ENCODE results near the gene REELD1.
A peak's percentile ranks its signal among the peaks of the same experiment; 100 is the strongest.

REELD1 gene

GRCh38 chr4:146243141-146243882 lies 29.0 kb downstream of the REELD1 start:
- Mint-ChIP-seq H3K36me3 (ENCODE audit: low read depth) (no peaks in the 10 kb centered on the region), H3K9me3 (no peaks in the 10 kb centered on the region), H3K27ac (no peak overlapping the region), H3K4me1 (ENCODE audit: low read depth) (peaks cover 8% of the 10 kb centered on the region), H3K27me3 (ENCODE audit: low read depth) (peaks cover 2% of the 10 kb centered on the region), H3K4me3 (peak overlapping the region; percentile 57)
- DNase-seq (ENCODE audit: low spot score): peak; percentile 82

- Mint-ChIP-seq H3K4me3 (peak overlapping the region; percentile 57), H3K27me3 (ENCODE audit: low read depth) (peaks cover 2% of the 10 kb centered on the region), H3K36me3 (ENCODE audit: low read depth) (no peaks in the 10 kb centered on the region), H3K4me1 (ENCODE audit: low read depth) (peaks cover 8% of the 10 kb centered on the region), H3K27ac (no peak overlapping the region), H3K9me3 (no peaks in the 10 kb centered on the region)
- DNase-seq (ENCODE audit: low spot score): no peak
Observed at GRCh38 chr4:146243883-146244277, 29.5 kb downstream of the REELD1 start.

GRCh38 chr4:146244496-146244895 lies 30.2 kb downstream of the REELD1 start:
- peaks cover 8% of the 10 kb centered on the region for H3K4me1 Mint-ChIP-seq (ENCODE audit: low read depth)
- H3K27ac Mint-ChIP-seq: no peak overlapping the region

GRCh38 chr4:146245246-146245645 lies 30.9 kb downstream of the REELD1 start:
- H3K36me3 Mint-ChIP-seq (ENCODE audit: low read depth): no peaks in the 10 kb centered on the region
- H3K9me3 Mint-ChIP-seq: no peaks in the 10 kb centered on the region
- peaks cover 8% of the 10 kb centered on the region for H3K4me1 Mint-ChIP-seq (ENCODE audit: low read depth)
- H3K4me3 Mint-ChIP-seq: no peak overlapping the region
- H3K27ac Mint-ChIP-seq: no peak overlapping the region
- no peak for DNase-seq (ENCODE audit: low spot score)
- H3K27me3 Mint-ChIP-seq (ENCODE audit: low read depth): peaks cover 2% of the 10 kb centered on the region

More at GRCh38 chr4:146244496-146244895, 30.2 kb downstream of the REELD1 start:
- no peak for DNase-seq (ENCODE audit: low spot score)
- Mint-ChIP-seq H3K36me3 (ENCODE audit: low read depth) (no peaks in the 10 kb centered on the region), H3K9me3 (no peaks in the 10 kb centered on the region), H3K27me3 (ENCODE audit: low read depth) (peaks cover 2% of the 10 kb centered on the region), H3K4me3 (no peak overlapping the region)

GRCh38 chr4:146245850-146246249 lies 31.5 kb downstream of the REELD1 start:
- H3K4me3 Mint-ChIP-seq: no peak overlapping the region
- H3K4me1 Mint-ChIP-seq (ENCODE audit: low read depth): peaks cover 8% of the 10 kb centered on the region
- no peak overlapping the region for H3K27ac Mint-ChIP-seq
- peaks cover 2% of the 10 kb centered on the region for H3K27me3 Mint-ChIP-seq (ENCODE audit: low read depth)
- H3K9me3 Mint-ChIP-seq: no peaks in the 10 kb centered on the region
- DNase-seq (ENCODE audit: low spot score): peak; percentile 39
- no peaks in the 10 kb centered on the region for H3K36me3 Mint-ChIP-seq (ENCODE audit: low read depth)

- no peak overlapping the region for H3K4me3 Mint-ChIP-seq
- H3K4me1 Mint-ChIP-seq (ENCODE audit: low read depth): peaks cover 8% of the 10 kb centered on the region
- DNase-seq (ENCODE audit: low spot score): no peak
- no peaks in the 10 kb centered on the region for H3K9me3 Mint-ChIP-seq
- H3K27me3 Mint-ChIP-seq (ENCODE audit: low read depth): peaks cover 2% of the 10 kb centered on the region
- H3K27ac Mint-ChIP-seq: no peak overlapping the region
- no peaks in the 10 kb centered on the region for H3K36me3 Mint-ChIP-seq (ENCODE audit: low read depth)
Observed at GRCh38 chr4:146246381-146246780, 32.0 kb downstream of the REELD1 start.

GRCh38 chr4:146247356-146247755 lies 33.0 kb downstream of the REELD1 start:
- Mint-ChIP-seq H3K27me3 (ENCODE audit: low read depth) (no peaks in the 10 kb centered on the region), H3K9me3 (no peaks in the 10 kb centered on the region), H3K4me1 (ENCODE audit: low read depth) (peaks cover 5% of the 10 kb centered on the region), H3K4me3 (no peak overlapping the region), H3K27ac (no peak overlapping the region), H3K36me3 (ENCODE audit: low read depth) (no peaks in the 10 kb centered on the region)
- no peak for DNase-seq (ENCODE audit: low spot score)

- no peaks in the 10 kb centered on the region for H3K4me1 Mint-ChIP-seq (ENCODE audit: low read depth)
Observed at GRCh38 chr4:146252969-146253611, 38.8 kb downstream of the REELD1 start.

GRCh38 chr4:146255463-146255862 lies 41.1 kb downstream of the REELD1 start:
- H3K9me3 Mint-ChIP-seq: no peaks in the 10 kb centered on the region
- H3K27ac Mint-ChIP-seq: no peak overlapping the region
- no peaks in the 10 kb centered on the region for H3K4me1 Mint-ChIP-seq (ENCODE audit: low read depth)
- no peak overlapping the region for H3K4me3 Mint-ChIP-seq
- DNase-seq (ENCODE audit: low spot score): no peak
- no peaks in the 10 kb centered on the region for H3K36me3 Mint-ChIP-seq (ENCODE audit: low read depth)
- no peaks in the 10 kb centered on the region for H3K27me3 Mint-ChIP-seq (ENCODE audit: low read depth)

More at GRCh38 chr4:146252969-146253611, 38.8 kb downstream of the REELD1 start:
- Mint-ChIP-seq H3K9me3 (no peaks in the 10 kb centered on the region), H3K27me3 (ENCODE audit: low read depth) (no peaks in the 10 kb centered on the region), H3K4me3 (no peak overlapping the region), H3K27ac (no peak overlapping the region), H3K36me3 (ENCODE audit: low read depth) (no peaks in the 10 kb centered on the region)
- DNase-seq (ENCODE audit: low spot score): no peak

GRCh38 chr4:146255874-146256273 lies 41.5 kb downstream of the REELD1 start:
- no peaks in the 10 kb centered on the region for H3K27me3 Mint-ChIP-seq (ENCODE audit: low read depth)
- no peak for DNase-seq (ENCODE audit: low spot score)
- H3K36me3 Mint-ChIP-seq (ENCODE audit: low read depth): no peaks in the 10 kb centered on the region
- no peaks in the 10 kb centered on the region for H3K4me1 Mint-ChIP-seq (ENCODE audit: low read depth)
- H3K9me3 Mint-ChIP-seq: no peaks in the 10 kb centered on the region
- H3K4me3 Mint-ChIP-seq: no peak overlapping the region
- no peak overlapping the region for H3K27ac Mint-ChIP-seq

GRCh38 chr4:146256328-146256727 lies 42.0 kb downstream of the REELD1 start:
- H3K4me3 Mint-ChIP-seq: no peak overlapping the region
- no peak overlapping the region for H3K27ac Mint-ChIP-seq
- DNase-seq (ENCODE audit: low spot score): no peak
- no peaks in the 10 kb centered on the region for H3K4me1 Mint-ChIP-seq (ENCODE audit: low read depth)
- H3K27me3 Mint-ChIP-seq (ENCODE audit: low read depth): no peaks in the 10 kb centered on the region
- H3K36me3 Mint-ChIP-seq (ENCODE audit: low read depth): no peaks in the 10 kb centered on the region
- H3K9me3 Mint-ChIP-seq: no peaks in the 10 kb centered on the region

GRCh38 chr4:146257511-146257910 lies 43.2 kb downstream of the REELD1 start:
- no peak for DNase-seq (ENCODE audit: low spot score)
- Mint-ChIP-seq H3K27me3 (ENCODE audit: low read depth) (no peaks in the 10 kb centered on the region), H3K36me3 (ENCODE audit: low read depth) (no peaks in the 10 kb centered on the region), H3K27ac (no peak overlapping the region), H3K4me3 (no peak overlapping the region), H3K4me1 (ENCODE audit: low read depth) (no peaks in the 10 kb centered on the region), H3K9me3 (no peaks in the 10 kb centered on the region)

GRCh38 chr4:146260521-146260920 lies 46.2 kb downstream of the REELD1 start:
- H3K4me1 Mint-ChIP-seq (ENCODE audit: low read depth): no peaks in the 10 kb centered on the region
- DNase-seq (ENCODE audit: low spot score): no peak
- no peaks in the 10 kb centered on the region for H3K27me3 Mint-ChIP-seq (ENCODE audit: low read depth)
- H3K9me3 Mint-ChIP-seq: no peaks in the 10 kb centered on the region
- H3K4me3 Mint-ChIP-seq: no peak overlapping the region
- H3K36me3 Mint-ChIP-seq (ENCODE audit: low read depth): peaks cover 2% of the 10 kb centered on the region
- H3K27ac Mint-ChIP-seq: no peak overlapping the region

GRCh38 chr4:146261041-146261440 lies 46.7 kb downstream of the REELD1 start:
- Mint-ChIP-seq H3K4me3 (no peak overlapping the region), H3K27ac (no peak overlapping the region), H3K4me1 (ENCODE audit: low read depth) (no peaks in the 10 kb centered on the region), H3K36me3 (ENCODE audit: low read depth) (peaks cover 2% of the 10 kb centered on the region), H3K27me3 (ENCODE audit: low read depth) (no peaks in the 10 kb centered on the region), H3K9me3 (no peaks in the 10 kb centered on the region)
- DNase-seq (ENCODE audit: low spot score): no peak

Data from T-helper 2 cell treated with Interferon-gamma antibody and Interleukin-4, amounts not matched to agents 5 μg/mL and 100 μg/mL, for 36 hours (primary cell).